Measurements from ENCODE around the gene STS. TPM values are rescaled to one million over a fixed set of nuclear protein-coding genes. Genes with fewer than 3 reads are reported as not detected.
"Not testable (repeated sequence)": the region's sequence is repeated elsewhere in the genome, so short reads cannot be mapped to it uniquely, and the experiment has no call there.

Gene STS
- polyA plus RNA-seq, 3 donors: 3.6 to 10.1 (median 8.3) TPM

DNA sequence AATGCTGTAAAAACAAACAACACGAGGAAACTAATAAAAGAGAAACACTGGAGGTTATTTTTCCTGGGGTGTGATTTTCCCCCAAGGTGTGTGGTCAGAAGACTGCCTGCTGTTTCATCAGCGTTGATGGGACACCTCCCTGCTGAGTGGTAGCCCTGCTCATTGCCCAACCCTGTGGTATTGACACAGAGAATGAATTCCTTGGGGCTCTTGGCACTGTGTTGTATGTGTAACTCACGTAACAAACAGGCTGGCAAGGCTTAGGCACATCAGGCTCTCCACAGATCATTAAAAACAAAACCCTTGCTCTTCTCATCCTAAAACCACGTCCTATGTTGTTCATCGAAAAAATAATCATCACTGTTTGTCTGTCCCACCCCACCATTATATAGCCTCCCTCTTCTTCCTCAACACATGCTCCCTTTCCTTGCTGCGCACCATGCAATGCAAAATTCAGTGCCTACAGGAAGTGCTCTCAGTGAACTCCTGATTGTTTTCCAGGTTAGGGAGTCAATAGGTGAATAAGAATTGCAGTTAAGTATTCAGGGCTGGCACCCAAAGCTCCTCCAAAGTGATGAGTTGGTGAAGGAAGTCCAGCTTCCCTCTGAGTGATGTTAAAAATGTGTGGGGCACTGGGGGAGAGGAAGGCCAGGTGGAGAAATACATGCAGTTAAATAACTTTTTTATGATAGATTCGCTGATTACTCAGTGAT is 11.8 kb downstream of the STS start:
- 71 to 79% (median 72%) methylated on average over 7 of the region's 7 CpGs for WGBS, 3 donors
- no peak overlapping the region for H3K27ac ChIP-seq (ENCODE audit: low read depth, low read length)

DNA sequence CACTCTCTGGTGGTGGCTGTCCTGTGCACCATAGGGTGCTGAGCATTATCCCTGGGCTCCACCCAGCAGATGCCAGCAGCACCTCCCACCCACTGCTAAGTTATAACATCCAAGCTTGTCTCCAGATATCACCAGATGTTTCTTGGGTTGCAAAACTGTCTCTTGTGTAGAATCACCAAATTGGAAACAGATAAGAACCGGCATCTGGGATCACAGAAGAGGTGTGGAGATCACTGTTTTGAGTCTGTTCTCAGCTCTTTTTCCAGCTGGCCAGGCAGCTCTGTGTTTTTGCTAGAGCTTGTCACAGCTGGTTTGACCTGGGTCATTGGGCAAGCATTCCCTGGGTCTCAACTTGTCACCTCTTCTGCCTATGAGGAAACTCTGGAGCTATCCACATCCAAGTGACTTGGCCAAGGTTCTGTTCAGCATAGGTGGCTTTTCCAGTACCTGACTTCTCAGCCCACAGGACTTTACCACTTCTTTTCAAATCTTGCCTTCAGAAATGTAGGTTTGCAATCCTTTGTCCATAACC is 15.7 kb downstream of the STS start:
- WGBS, 3 donors: 58 to 78% (median 75%) methylated on average over 1 of the region's 1 CpG
- H3K27ac ChIP-seq (ENCODE audit: low read depth, low read length): no peak overlapping the region

DNA sequence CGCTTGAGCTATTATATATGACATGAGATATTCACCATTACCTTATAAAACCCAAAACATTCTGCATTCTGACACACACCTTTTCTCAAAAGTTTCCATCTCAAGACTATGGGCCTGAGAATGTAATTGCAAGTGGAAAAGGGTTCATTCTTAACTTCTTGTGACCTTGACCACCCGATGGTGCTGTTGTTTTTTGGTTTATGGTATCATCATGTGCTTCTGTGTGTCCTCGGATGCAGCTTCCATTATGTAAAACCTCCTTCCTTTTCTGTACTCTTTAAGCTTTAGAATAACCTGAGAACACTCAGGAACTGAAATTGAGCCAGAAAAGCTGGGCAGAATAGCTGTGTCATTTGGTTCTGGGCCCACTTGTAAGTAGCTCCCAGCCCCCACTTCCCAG is 16.7 kb downstream of the STS start:
- no peak overlapping the region for H3K27ac ChIP-seq (ENCODE audit: low read depth, low read length)
- WGBS, 3 donors: 73 to 84% (median 80%) methylated on average over 3 of the region's 3 CpGs

DNA sequence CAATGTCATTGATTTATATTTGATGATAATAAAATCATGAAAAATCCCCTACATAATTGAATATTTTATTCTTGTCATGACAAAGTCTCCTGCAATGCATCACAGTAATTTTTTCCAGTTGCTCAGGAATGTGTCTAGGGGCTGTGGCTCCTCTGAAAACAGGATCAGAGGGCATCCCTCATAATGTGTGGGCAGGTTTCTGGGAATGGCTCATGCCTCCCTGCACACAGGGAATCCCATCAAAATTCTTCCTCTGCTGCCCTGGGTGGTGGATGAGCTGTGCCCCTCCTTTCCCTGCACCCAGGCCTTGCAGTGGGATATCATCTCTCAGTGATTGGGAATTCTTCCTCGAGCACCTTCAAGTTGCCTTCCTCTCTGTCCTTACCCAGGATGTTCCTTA is 20.9 kb downstream of the STS start:
- no peak overlapping the region for H3K27ac ChIP-seq (ENCODE audit: low read depth, low read length)
- WGBS, 3 donors: 97 to 100% (median 100%) methylated on average over 1 of the region's 1 CpG

DNA sequence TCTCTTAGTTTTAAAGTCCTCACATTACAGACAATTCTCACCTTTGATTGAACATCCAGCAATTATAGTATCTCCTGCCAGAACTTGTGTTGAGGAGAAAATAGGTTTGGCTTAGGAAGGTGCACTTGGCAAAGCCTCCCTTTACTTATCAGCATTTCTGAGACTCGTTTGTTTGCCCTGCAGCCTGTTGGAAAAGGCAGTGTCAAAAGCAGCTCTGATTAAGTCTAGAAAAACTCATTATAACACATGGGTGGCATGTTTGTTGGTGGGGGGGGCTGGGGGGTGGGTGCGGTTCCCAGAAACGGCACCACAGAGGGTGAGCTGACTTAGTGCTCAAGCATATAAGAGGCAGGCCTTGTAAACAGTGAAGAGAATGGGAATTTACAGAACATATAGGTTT is 22.1 kb downstream of the STS start:
- no peak overlapping the region for H3K27ac ChIP-seq (ENCODE audit: low read depth, low read length)
- WGBS, 3 donors: 24 to 84% (median 73%) methylated on average over 3 of the region's 3 CpGs

DNA sequence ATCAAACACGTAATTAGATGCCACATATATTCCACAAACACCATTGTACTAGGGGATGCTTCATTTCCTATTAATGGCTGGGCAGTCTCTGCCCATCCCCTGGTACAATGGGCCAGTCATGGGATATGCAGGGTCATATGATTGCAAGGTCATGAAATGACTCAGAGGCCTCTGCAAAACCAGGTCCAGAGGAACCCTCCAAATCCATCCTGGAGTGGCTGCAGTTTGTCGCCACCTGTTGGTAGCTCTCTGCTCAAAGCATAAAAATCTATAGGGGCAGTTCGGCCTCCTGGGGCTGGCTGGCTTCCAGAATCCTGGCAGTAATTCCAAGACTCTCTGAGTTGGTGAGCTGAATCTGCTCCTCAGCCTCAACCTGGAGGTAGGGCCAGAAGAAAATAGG is 23.4 kb downstream of the STS start:
- 84 to 98% (median 93%) methylated on average over 3 of the region's 3 CpGs for WGBS, 3 donors
- H3K27ac ChIP-seq (ENCODE audit: low read depth, low read length): no peak overlapping the region

DNA sequence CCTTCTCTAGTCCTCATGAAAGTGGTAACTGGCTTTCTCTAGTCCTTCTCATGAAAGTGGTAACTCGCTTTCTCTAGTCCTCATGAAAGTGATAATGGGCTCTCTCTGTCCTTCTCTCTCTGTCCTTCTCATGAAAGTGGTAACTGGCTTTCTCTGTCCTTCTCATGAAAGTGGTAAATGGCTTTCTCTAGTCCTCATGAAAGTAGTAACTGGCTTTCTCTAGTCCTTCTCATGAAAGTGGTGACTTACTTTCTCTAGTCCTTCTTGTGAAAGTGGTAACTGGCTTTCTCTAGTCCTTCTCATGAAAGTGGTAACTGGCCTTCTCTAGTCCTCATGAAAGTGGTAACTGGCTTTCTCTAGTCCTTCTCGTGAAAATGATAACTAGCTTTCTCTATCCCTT is 31.3 kb downstream of the STS start:
- whole genome bisulfite sequencing, 3 donors: 89 to 92% (median 90%) methylated on average over 2 of the region's 2 CpGs
- H3K27ac ChIP-seq (ENCODE audit: low read depth, low read length): not testable (repeated sequence)

DNA sequence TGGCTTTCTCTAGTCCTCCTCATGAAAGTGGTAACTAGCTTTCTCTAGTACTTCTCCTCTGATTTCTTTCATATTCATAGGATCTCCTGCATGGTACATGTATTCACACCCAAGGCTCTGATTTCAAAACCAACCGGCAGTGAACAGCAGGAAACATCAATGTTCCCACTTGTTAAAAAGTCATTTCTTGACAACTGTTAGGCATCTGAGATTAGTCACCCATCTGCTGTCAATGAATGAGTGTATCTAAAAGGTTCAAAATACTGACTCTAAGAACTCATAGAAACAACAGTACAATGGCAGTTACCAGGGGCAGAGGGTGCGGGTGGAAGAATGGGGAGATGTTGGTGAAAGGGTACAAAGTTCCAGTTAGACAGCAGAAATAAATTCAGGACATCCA is 31.9 kb downstream of the STS start:
- 88 to 100% (median 92%) methylated on average over 2 of the region's 2 CpGs for WGBS, 3 donors
- H3K27ac ChIP-seq (ENCODE audit: low read depth, low read length): no peak overlapping the region

DNA sequence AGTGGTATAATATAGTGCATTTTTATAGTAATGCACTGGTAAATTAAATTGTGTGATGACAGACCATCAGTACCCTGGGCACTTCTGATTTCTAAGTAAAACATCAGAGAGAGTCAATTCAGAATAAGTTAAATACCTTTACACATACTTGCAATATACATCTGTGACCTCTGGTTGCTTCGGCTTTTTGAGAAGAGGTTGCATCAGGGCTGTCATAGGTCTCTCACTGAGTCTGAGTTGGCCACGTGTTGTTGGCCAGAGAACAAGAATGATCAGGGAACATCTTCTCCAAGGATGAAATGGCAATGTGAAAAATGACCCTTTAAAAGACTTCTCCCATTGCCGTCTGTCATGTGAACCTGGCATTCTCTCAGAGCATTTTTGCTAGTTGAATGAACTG is 37.3 kb downstream of the STS start:
- H3K27ac ChIP-seq (ENCODE audit: low read depth, low read length): no peak overlapping the region
- 76 to 92% (median 82%) methylated on average over 3 of the region's 3 CpGs for WGBS, 3 donors

DNA sequence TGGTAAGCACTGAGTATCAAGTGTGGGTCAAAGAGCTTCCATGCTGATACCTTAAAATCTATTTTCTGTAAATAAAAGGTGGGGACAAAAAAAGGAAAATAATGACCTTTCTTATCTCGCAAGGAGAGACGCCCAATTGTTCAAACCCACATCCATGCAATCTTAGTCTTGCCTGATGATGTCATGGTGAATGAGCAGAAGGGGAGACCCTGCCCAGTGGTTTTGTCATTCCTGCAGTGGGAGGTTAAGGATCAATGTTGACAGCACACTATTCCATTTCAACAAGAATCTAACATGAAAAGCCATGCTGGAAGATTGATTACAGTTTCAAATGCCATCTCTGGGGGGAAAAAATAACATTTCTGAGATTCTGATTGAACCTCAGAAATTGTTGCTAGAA is 41.2 kb downstream of the STS start:
- 81 to 92% (median 90%) methylated on average over 2 of the region's 2 CpGs for WGBS, 3 donors

DNA sequence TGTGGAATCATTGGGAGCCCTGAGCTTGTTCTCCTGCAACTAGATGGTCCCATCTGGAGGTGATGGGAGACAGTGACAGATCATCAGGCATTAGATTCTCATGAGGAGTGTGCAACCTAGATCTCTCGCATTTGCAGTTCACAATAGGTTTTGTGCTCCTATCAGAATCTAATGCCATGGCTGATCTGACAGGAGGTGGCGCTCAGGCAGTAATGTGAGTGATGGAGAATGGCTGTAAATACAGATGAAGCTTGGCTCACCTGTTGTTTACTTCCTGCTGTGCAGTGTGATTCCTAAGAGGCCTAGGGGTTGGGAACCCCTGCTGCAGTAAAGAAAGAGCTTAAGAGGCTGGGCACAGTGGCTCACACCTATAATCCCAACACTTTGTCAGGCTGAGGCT is 42.6 kb downstream of the STS start:
- no peak overlapping the region for H3K27ac ChIP-seq (ENCODE audit: low read depth, low read length)
- 96 to 98% (median 97%) methylated on average over 2 of the region's 2 CpGs for WGBS, 3 donors

More for the DNA sequence above, 41.2 kb downstream of the STS start:
- H3K27ac ChIP-seq (ENCODE audit: low read depth, low read length): no peak overlapping the region

DNA sequence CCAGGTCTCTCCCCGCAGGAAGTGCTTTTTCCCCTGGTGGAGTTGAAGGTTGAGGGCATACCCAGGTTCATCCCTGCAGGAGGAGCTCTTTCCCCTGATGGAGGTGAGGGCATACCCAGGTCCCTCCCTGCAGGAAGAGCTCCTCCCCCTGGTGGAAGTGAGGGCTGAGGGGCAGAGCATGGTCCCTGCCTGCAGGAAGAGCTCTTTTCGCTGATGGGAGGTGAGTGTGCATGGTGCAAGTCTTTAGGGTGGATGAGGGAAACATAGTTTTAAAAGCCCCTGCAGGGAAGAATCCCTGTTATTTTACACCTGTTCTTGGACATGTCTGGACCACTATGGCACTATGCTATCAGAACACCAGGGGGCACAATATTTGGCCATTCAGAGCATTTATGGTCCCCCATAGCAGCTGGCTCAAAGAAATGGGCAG is 44.2 kb downstream of the STS start:
- H3K27ac ChIP-seq (ENCODE audit: low read depth, low read length): no peak overlapping the region
- 65 to 97% (median 91%) methylated on average over 2 of the region's 2 CpGs for WGBS, 3 donors

DNA sequence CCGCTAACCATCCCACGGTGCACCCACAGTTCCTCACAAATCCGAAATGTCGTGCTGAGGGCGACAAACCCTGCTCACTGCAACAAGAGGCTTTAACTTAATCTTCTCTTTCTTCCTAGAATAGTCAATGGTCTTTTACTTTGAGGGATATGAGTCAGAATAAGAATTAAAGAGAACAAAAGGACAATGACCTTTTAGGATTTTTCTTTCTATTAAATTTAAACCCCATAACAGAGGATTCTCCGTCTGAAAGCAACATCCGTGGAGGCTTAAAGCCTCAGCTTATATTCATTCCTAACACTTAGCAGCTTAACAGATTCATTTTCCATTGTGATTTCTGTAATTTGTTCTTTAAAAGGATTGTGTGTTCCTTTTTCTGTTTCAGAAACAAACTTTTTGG is 45.4 kb downstream of the STS start:
- H3K27ac ChIP-seq (ENCODE audit: low read depth, low read length): no peak overlapping the region
- WGBS, 3 donors: 96 to 98% (median 96%) methylated on average over 7 of the region's 7 CpGs

DNA sequence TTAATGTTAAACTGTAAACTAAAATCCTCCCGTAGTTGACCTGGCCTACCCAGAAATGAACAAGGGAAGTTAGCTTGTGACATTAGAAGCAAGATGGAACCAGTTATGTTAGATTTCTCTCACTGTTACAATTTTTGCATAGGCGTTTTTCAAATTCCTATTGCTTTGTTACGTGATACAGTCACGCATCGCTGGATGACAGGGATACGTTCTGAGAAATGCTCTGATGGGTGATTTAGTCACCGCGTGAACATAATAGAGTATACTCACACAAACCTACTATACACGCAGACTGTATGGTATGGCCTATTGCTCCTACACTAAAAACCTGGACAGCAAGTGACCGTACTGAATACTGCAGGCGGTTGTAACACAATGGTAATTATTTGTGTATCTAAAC is 47.1 kb downstream of the STS start:
- no peak overlapping the region for H3K27ac ChIP-seq (ENCODE audit: low read depth, low read length)
- 95 to 99% (median 97%) methylated on average over 11 of the region's 11 CpGs for WGBS, 3 donors

Other genes starting within 250 kb of the STS start
- gene PUDP, start 441 bp downstream of the STS start, polyA plus RNA-seq: 10 to 100 TPM in 1 of 3 donors, 1 to 10 TPM in 2; 4.3 to 12.3 (median 8.0) TPM